IgD-negative memory B cell (primary cell): ENCODE results near the gene KCNH1. TPM values are rescaled to one million over a fixed set of nuclear protein-coding genes. Genes with fewer than 3 reads are reported as not detected.

Experiments used
- H3K27ac Mint-ChIP-seq, 3 donors: one replicate each; pipeline ENCODE4 v1.8.0; 2020 to 2022; ENCODE audit warnings: mild to moderate bottlenecking in 3 of 3, mixed read lengths in 3 of 3, moderate library complexity in 1 of 3
- H3K27me3 Mint-ChIP-seq: one replicate; pipeline ENCODE4 v1.8.0; 2021; ENCODE audit warnings: mixed read lengths
- H3K36me3 Mint-ChIP-seq: one replicate; pipeline ENCODE4 v1.8.0; 2020; ENCODE audit warnings: mild to moderate bottlenecking, mixed read lengths
- H3K4me1 Mint-ChIP-seq, 3 donors: one replicate each; pipeline ENCODE4 v1.8.0; 2020 to 2022; ENCODE audit warnings: mixed read lengths in 3 of 3, mild to moderate bottlenecking in 1 of 3
- H3K4me3 Mint-ChIP-seq, 4 donors: one replicate each; pipeline ENCODE4 v1.8.0; 2020 to 2022; ENCODE audit warnings: mild to moderate bottlenecking in 4 of 4, mixed read lengths in 4 of 4, moderate library complexity in 3 of 4
- H3K9me3 Mint-ChIP-seq, 3 donors: one replicate each; pipeline ENCODE4 v1.8.0; 2020 to 2021; ENCODE audit warnings: mixed read lengths in 3 of 3, mild to moderate bottlenecking in 1 of 3
- polyA plus RNA-seq: library from polyadenylated mRNA; unstranded; fragments of 300-500 nt; fragmentation: Illumina TruSeq; gene quantifications from one replicate; pipeline ENCODE4 v1.2.3, GENCODE V29; 2021

The KCNH1 gene
- polyA plus RNA-seq, 1 donor from 2014 or later = 0.14 TPM

GRCh38 chr1:210648588-210649269, 485.2 kb downstream of the KCNH1 start:
- H3K4me3 Mint-ChIP-seq = no peak overlapping the region
- no peaks in the 10 kb centered on the region for H3K9me3 Mint-ChIP-seq
- H3K27ac Mint-ChIP-seq = no peak overlapping the region
- peaks cover 0 to 4% (median 0%) of the 10 kb centered on the region in 3 donors for H3K4me1 Mint-ChIP-seq
- H3K36me3 Mint-ChIP-seq = peaks cover 15% of the 10 kb centered on the region
- no peaks in the 10 kb centered on the region for H3K27me3 Mint-ChIP-seq

- no peak overlapping the region for H3K27ac Mint-ChIP-seq
- peaks cover 0 to 4% (median 0%) of the 10 kb centered on the region in 3 donors for H3K4me1 Mint-ChIP-seq
- no peak overlapping the region for H3K4me3 Mint-ChIP-seq
- H3K27me3 Mint-ChIP-seq = no peaks in the 10 kb centered on the region
- no peaks in the 10 kb centered on the region for H3K9me3 Mint-ChIP-seq
- peaks cover 15% of the 10 kb centered on the region for H3K36me3 Mint-ChIP-seq
Measured at GRCh38 chr1:210647406-210648333, 486.3 kb downstream of the KCNH1 start.

- H3K9me3 Mint-ChIP-seq = no peaks in the 10 kb centered on the region
- no peaks in the 10 kb centered on the region for H3K4me1 Mint-ChIP-seq
- no peaks in the 10 kb centered on the region for H3K27me3 Mint-ChIP-seq
- H3K36me3 Mint-ChIP-seq = peaks cover 13% of the 10 kb centered on the region
- no peak overlapping the region for H3K27ac Mint-ChIP-seq
- H3K4me3 Mint-ChIP-seq = no peak overlapping the region
Measured at GRCh38 chr1:210646258-210646616, 487.7 kb downstream of the KCNH1 start.

GRCh38 chr1:210645582-210646257, 488.2 kb downstream of the KCNH1 start:
- Mint-ChIP-seq H3K27me3 (no peaks in the 10 kb centered on the region), H3K27ac (no peak overlapping the region), H3K4me3 (no peak overlapping the region), H3K4me1 (no peaks in the 10 kb centered on the region), H3K36me3 (peaks cover 15% of the 10 kb centered on the region), H3K9me3 (no peaks in the 10 kb centered on the region)

- Mint-ChIP-seq H3K9me3 (no peaks in the 10 kb centered on the region), H3K27ac (no peak overlapping the region), H3K4me1 (no peaks in the 10 kb centered on the region), H3K36me3 (peaks cover 4% of the 10 kb centered on the region), H3K27me3 (no peaks in the 10 kb centered on the region), H3K4me3 (no peak overlapping the region)
Measured at GRCh38 chr1:210641582-210641981, 492.4 kb downstream of the KCNH1 start.

GRCh38 chr1:210635108-210635507, 498.8 kb downstream of the KCNH1 start:
- no peak overlapping the region for H3K4me3 Mint-ChIP-seq
- H3K27ac Mint-ChIP-seq = no peak overlapping the region
- H3K27me3 Mint-ChIP-seq = no peaks in the 10 kb centered on the region
- peaks cover 7% of the 10 kb centered on the region for H3K36me3 Mint-ChIP-seq
- peaks cover 0 to 2% (median 0%) of the 10 kb centered on the region in 3 donors for H3K4me1 Mint-ChIP-seq
- H3K9me3 Mint-ChIP-seq = no peaks in the 10 kb centered on the region

GRCh38 chr1:210633636-210634035, 500.3 kb downstream of the KCNH1 start:
- H3K9me3 Mint-ChIP-seq = no peaks in the 10 kb centered on the region
- H3K27ac Mint-ChIP-seq = no peak overlapping the region
- H3K27me3 Mint-ChIP-seq = no peaks in the 10 kb centered on the region
- H3K4me3 Mint-ChIP-seq = no peak overlapping the region
- H3K4me1 Mint-ChIP-seq = peaks cover 0 to 2% (median 0%) of the 10 kb centered on the region in 3 donors
- H3K36me3 Mint-ChIP-seq = peaks cover 5% of the 10 kb centered on the region

GRCh38 chr1:210633140-210633539, 500.8 kb downstream of the KCNH1 start:
- Mint-ChIP-seq H3K27ac (no peak overlapping the region), H3K4me1 (peaks cover 0 to 2% (median 0%) of the 10 kb centered on the region in 3 donors), H3K27me3 (no peaks in the 10 kb centered on the region), H3K9me3 (no peaks in the 10 kb centered on the region), H3K4me3 (no peak overlapping the region), H3K36me3 (peaks cover 5% of the 10 kb centered on the region)

- peak overlapping the region in 1 of 3 donors; percentile 8 for H3K27ac Mint-ChIP-seq
- no peaks in the 10 kb centered on the region for H3K9me3 Mint-ChIP-seq
- H3K36me3 Mint-ChIP-seq = peaks cover 5% of the 10 kb centered on the region
- H3K4me1 Mint-ChIP-seq = peaks cover 0 to 2% (median 0%) of the 10 kb centered on the region in 3 donors
- no peak overlapping the region for H3K4me3 Mint-ChIP-seq
- H3K27me3 Mint-ChIP-seq = no peaks in the 10 kb centered on the region
Measured at GRCh38 chr1:210631399-210631798, 502.5 kb downstream of the KCNH1 start.

GRCh38 chr1:210629276-210629675, 504.7 kb downstream of the KCNH1 start:
- H3K27ac Mint-ChIP-seq = no peak overlapping the region
- no peak overlapping the region for H3K4me3 Mint-ChIP-seq

GRCh38 chr1:210627755-210628154, 506.2 kb downstream of the KCNH1 start:
- no peak overlapping the region for H3K4me3 Mint-ChIP-seq
- peaks cover 28% of the 10 kb centered on the region for H3K36me3 Mint-ChIP-seq
- peaks cover 1% of the 10 kb centered on the region for H3K27me3 Mint-ChIP-seq
- H3K9me3 Mint-ChIP-seq = no peaks in the 10 kb centered on the region
- no peak overlapping the region for H3K27ac Mint-ChIP-seq
- H3K4me1 Mint-ChIP-seq = peaks cover 0 to 2% (median 0%) of the 10 kb centered on the region in 3 donors

More at GRCh38 chr1:210629276-210629675, 504.7 kb downstream of the KCNH1 start:
- Mint-ChIP-seq H3K36me3 (peaks cover 19% of the 10 kb centered on the region), H3K27me3 (peaks cover 1% of the 10 kb centered on the region), H3K4me1 (peaks cover 0 to 2% (median 0%) of the 10 kb centered on the region in 3 donors), H3K9me3 (no peaks in the 10 kb centered on the region)

Other genes with a start within 250 kb of the KCNH1 start
- 37.5 TPM for gene RCOR3, start 125.2 kb upstream of the KCNH1 start, polyA plus RNA-seq
- 78.6 TPM for gene TRAF5, start 192.7 kb upstream of the KCNH1 start, polyA plus RNA-seq